ENCODE results near the gene CD27. TPM values are rescaled to one million over a fixed set of nuclear protein-coding genes. Genes with fewer than 3 reads are reported as not detected.
A peak's percentile ranks its signal among the peaks of the same experiment; 100 is the strongest.
"Not testable (repeated sequence)": the region's sequence is repeated elsewhere in the genome, so short reads cannot be mapped to it uniquely, and the experiment has no call there.

CD27 gene
- total RNA-seq, 2 donors from 2014 or later = 21.1 to 42.1 TPM

DNA sequence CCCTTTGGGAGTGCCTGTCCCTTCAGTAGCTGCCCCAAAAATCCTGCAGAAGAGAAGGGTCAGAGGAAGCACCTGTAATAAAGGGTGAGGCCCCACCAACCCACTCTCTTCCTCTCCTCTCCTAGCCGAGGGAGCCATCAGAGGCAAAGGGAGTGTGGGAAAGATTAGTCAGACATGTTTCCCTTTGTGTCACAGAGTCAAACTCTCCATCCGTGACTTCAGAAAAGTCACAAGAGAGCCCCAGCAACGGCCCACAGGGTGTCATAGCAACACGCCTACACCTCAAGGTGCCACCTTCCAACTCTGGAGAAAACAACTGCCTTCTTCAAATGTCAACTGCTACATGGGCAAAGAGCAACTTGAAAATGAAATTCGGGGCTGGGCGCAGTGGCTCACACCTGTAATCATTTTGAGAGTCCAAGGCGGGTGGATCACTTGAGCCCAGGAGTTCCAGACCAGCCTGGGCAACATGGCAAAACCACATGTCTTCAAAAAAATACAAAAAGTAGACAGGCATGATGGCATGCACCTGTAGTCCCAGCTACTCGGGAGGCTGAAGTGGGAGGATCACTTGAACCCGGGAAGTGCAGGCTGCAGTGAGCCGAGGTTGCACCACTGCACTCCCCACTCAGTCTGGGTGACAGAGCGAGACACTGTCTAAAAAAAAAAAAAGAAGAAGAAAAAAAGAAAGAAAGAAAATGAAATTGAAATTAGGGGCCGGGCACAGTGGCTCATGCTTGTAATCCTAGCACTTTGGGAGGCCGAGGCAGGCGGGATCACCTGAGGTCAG lies 17.7 kb upstream of the CD27 start:
- Mint-ChIP-seq H3K27ac (peak overlapping the region; percentile 99), H3K9me3 (no peaks in the 10 kb centered on the region), H3K4me3 (peak overlapping the region; percentile 85), H3K36me3 (ENCODE audit: low read depth) (peaks cover 8% of the 10 kb centered on the region), H3K27me3 (no peaks in the 10 kb centered on the region), H3K4me1 (peaks cover 36% of the 10 kb centered on the region)
- peak; percentile 86 for ATAC-seq (replicated peaks)

DNA sequence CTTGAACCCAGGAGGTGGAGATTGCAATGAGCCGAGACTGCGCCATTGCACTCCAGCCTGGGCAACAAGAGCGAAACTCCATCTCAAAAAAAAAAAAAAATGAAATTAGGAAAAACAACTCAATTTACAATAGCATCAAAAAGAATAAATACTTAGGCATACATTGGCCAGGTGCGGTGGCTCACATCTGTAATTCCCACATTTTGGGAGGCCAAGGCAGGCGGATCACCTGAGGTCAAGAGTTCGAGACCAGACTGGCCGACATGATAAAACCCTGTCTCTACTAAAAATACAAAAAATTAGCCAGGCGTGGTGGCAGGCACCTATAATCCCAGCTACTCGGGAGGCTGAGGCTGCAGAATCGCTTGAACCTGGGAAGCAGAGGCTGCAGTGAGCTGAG lies 17.0 kb upstream of the CD27 start:
- Mint-ChIP-seq H3K4me3 (peak overlapping the region; percentile 85), H3K4me1 (peaks cover 36% of the 10 kb centered on the region), H3K27ac (peak overlapping the region; percentile 99)
- not testable (repeated sequence) for H3K36me3 Mint-ChIP-seq (ENCODE audit: low read depth); ATAC-seq (replicated peaks); H3K9me3 Mint-ChIP-seq; H3K27me3 Mint-ChIP-seq

DNA sequence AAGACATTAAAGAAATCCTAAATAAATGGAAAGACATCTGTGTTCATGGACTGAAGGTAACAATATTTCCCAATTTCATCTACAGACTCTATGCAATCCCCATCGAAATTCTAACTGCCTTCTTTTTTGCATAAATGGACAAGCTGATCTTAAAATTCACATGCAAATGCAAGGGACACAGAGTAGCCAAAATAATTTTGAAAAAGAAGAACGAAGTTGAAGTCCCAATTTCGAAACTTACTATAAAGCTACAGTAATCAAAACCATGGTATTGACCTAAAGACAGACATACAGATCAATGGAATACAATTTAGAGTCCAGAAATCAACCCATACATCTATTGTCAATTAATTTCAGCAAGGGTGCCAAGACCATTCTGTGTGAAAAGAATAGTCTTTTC lies 16.4 kb upstream of the CD27 start:
- H3K4me1 Mint-ChIP-seq = peaks cover 34% of the 10 kb centered on the region
- H3K36me3 Mint-ChIP-seq (ENCODE audit: low read depth) = peaks cover 8% of the 10 kb centered on the region
- no peak for ATAC-seq (replicated peaks)
- H3K9me3 Mint-ChIP-seq = no peaks in the 10 kb centered on the region
- peak overlapping the region; percentile 85 for H3K4me3 Mint-ChIP-seq
- peak overlapping the region; percentile 99 for H3K27ac Mint-ChIP-seq
- H3K27me3 Mint-ChIP-seq = no peaks in the 10 kb centered on the region

DNA sequence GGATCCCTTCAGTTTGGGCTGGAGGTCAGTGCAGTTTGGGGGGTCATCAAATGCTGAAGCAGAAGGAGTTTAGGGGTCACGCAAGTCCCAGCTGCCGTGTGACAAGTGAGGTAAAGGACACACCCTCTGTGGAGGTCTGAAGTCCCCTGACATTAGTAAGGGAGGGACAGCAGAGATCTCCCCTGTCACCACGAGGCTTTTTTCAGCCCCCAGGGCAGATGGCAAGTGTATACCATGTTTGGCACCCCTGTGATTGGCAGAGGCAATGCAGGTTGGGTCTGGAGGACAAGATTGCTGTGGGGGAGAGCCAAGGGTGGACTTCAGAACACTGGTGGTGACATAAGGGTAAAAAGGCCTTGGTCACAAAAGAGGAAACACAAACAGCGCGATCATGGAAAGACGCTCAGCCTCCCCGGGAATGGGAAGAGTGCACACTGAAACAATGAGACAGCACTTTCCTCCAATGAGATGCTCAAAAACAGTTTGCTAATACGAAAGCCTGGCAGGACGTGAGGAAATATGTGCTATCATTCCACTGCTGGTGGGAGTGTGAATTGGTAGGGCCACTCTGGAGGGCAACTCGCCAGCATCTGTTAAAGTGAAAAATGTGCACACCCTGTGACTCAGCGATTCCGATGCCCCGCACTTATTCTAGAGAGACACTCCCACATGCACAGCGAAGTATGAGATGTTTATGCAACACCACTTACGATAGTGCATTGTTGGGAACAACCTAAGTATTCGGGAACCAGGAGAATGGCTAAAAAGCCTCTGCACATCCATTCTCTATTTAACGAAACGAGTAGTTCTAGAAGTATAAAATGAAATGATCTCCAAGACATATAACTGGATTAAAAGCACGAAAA lies 14.4 kb upstream of the CD27 start:
- H3K27ac Mint-ChIP-seq = peak overlapping the region; percentile 84
- H3K27me3 Mint-ChIP-seq = no peaks in the 10 kb centered on the region
- peak overlapping the region; percentile 64 for H3K4me3 Mint-ChIP-seq
- no peaks in the 10 kb centered on the region for H3K9me3 Mint-ChIP-seq
- peaks cover 34% of the 10 kb centered on the region for H3K4me1 Mint-ChIP-seq
- H3K36me3 Mint-ChIP-seq (ENCODE audit: low read depth) = peaks cover 8% of the 10 kb centered on the region
- ATAC-seq (replicated peaks) = no peak

DNA sequence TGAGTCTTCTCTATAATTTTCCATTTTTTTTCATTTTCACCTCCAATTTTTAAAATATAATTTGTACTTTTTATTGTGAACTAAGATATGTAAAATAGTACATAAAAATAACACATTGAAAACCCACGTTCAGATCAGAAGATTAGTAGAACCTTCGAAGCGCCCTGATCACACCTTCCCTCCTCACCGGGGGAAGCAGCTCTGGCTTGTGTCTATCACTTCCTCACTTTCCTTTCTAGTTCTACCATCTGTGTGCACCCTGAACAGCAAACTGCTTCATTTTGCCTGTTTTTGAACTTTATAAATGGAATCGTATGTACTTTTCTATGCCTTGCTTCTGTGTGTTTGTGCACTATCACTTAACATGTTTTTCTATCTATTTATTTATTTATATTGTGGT lies 11.8 kb upstream of the CD27 start:
- Mint-ChIP-seq H3K27me3 (no peaks in the 10 kb centered on the region), H3K36me3 (ENCODE audit: low read depth) (no peaks in the 10 kb centered on the region), H3K4me3 (no peak overlapping the region), H3K4me1 (peaks cover 19% of the 10 kb centered on the region), H3K9me3 (no peaks in the 10 kb centered on the region), H3K27ac (peak overlapping the region; percentile 62)
- no peak for ATAC-seq (replicated peaks)

DNA sequence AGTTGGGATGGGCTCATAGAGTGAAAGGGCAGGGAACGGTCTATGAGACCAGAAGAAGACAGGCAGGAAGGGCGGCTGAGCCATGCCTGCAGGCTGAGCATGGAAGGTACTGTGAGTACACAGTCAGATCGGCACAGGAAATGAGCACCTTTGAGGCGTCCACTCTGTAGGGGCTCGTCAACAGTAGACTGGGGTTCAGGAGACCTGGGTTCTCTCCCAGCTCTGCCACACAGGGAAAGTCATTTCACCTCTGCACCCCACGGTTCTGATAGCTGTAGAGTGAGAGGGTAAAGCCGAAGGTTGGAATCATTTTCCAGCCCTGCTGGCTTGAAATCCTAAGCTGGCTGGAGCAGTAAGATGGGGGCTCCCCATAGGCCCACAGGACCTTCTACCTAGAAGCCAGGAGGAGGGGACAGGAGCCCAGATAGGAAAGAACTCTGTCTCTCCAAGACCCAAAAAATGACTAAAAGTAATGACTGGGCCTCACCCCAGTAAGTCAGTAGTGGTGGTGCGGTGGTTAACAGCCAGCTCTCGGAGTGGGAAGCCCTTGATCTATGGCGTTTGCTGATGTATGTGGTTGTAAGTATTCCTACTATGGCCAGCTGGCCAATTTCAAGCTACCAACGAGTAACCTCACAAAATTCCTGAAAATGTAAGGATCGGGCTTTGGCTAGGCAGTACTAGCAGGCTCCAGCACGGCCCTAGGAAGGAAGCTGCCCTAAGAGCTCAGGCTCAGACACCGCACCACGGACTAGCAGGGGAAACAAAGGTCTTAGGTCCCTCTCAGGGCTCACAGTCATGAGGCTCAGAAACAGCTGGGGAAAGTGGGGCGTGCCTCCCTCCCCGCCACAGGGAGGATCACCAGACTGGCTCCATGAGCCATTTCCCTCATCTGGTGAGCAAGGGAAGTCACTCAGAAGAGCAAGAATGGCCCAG lies 10.3 kb upstream of the CD27 start:
- Mint-ChIP-seq H3K27me3 (no peaks in the 10 kb centered on the region), H3K36me3 (ENCODE audit: low read depth) (no peaks in the 10 kb centered on the region), H3K4me3 (peak overlapping the region; percentile 61), H3K27ac (peak overlapping the region; percentile 62), H3K9me3 (no peaks in the 10 kb centered on the region), H3K4me1 (peaks cover 23% of the 10 kb centered on the region)
- ATAC-seq (replicated peaks) = peak; percentile 84

DNA sequence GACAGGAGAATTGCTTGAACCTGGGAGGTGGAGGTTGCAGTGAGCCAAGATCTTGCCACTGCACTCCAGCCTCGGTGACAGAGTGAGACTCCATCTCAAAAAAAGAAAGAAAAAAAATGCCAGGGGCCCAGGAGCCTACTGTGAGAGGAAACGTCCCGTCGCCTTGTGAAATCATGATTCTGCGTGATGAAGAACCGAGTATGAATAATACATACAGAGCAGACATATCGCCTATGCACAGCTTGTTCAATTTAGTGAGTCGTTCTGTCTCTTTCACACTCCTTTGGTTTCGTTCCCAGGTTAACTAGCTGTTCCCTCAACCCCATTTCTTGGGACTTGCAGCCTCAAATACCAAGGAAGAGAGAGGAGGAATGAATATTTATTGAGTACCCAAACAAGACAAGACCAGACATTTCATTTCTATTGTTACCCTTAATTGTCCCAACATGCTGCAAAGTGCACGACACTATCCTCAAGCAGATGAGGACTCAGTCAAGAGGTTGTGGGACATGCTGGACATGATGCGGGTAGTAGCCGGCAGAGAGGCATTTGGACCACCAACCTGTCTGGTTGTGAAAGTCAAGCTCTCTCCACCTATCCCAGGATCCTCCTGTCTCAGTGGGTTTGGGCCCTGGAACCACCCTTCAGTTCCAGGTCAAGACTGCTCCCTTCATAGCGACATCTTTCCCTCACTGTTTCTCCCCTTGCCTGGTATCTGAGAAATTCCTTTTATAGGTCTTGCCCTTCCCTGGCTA lies 8.6 kb upstream of the CD27 start:
- Mint-ChIP-seq H3K4me1 (peaks cover 11% of the 10 kb centered on the region), H3K36me3 (ENCODE audit: low read depth) (no peaks in the 10 kb centered on the region), H3K4me3 (no peak overlapping the region), H3K27ac (no peak overlapping the region), H3K27me3 (no peaks in the 10 kb centered on the region), H3K9me3 (no peaks in the 10 kb centered on the region)
- no peak for ATAC-seq (replicated peaks)

DNA sequence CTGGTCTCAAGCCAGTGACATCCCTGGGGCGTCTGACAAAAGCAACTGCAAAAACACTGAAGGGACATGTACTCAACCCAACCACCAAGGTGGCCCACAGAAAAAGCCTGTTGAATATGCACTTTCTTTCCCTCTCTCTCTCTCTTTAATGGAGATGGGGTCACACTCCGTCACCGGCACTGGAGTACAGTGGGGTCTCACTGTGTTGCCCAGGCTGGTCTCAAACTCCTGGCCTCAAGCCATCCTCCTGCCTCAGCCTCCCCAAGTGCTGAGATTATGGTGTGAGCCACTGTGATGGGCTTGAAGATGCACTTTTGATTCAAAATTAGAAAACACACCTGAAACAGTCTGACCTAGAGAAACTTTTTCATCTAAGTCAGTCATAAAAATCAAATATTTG lies 7.2 kb upstream of the CD27 start:
- no peak overlapping the region for H3K27ac Mint-ChIP-seq
- H3K27me3 Mint-ChIP-seq = no peaks in the 10 kb centered on the region
- no peak overlapping the region for H3K4me3 Mint-ChIP-seq

DNA sequence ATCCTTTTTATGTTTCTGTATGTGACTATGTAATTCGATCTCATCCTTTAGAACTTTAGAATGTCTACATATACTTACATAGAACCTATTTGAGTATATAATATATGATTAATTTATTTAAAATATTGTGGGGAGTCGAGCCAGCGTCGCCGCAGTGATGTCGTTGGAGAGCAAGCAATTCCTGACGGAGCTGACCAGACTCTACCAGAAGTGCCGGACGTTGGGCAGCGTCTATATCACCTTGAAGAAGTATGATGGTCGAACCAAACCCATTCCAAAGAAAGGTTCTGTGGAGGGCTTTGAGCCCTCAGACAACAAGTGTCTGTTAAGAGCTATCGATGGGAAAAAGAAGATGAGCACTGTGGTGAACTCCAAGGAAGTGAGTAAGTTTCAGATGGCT lies 6.4 kb upstream of the CD27 start:
- no peak overlapping the region for H3K27ac Mint-ChIP-seq
- H3K4me3 Mint-ChIP-seq = no peak overlapping the region
- ATAC-seq (replicated peaks) = peak; percentile 27
- peaks cover 1% of the 10 kb centered on the region for H3K36me3 Mint-ChIP-seq (ENCODE audit: low read depth)
- no peaks in the 10 kb centered on the region for H3K27me3 Mint-ChIP-seq
- H3K9me3 Mint-ChIP-seq = no peaks in the 10 kb centered on the region
- H3K4me1 Mint-ChIP-seq = peaks cover 12% of the 10 kb centered on the region

More for the DNA sequence above, 7.2 kb upstream of the CD27 start:
- H3K4me1 Mint-ChIP-seq = peaks cover 11% of the 10 kb centered on the region
- no peaks in the 10 kb centered on the region for H3K36me3 Mint-ChIP-seq (ENCODE audit: low read depth)
- no peak for ATAC-seq (replicated peaks)
- H3K9me3 Mint-ChIP-seq = no peaks in the 10 kb centered on the region

DNA sequence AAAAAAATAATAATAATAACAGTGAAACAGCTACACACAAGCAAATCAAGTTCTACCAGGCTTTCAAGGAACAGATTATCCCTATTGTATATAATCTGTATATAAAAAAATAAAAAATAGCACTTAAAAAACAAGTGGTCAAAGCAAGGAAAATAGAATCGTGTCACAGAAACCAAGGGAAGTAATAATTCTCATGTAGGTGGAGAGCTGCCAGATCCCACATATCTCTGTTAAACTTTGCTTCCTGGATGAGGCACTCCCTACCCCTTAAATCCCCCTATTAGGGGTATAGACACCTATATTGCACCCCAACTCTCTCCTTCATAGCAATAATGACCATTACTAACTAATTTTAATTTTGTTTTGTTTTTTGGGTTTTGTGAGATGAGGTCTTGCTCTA lies 4.4 kb upstream of the CD27 start:
- Mint-ChIP-seq H3K27ac (no peak overlapping the region), H3K27me3 (no peaks in the 10 kb centered on the region), H3K36me3 (ENCODE audit: low read depth) (peaks cover 18% of the 10 kb centered on the region), H3K9me3 (no peaks in the 10 kb centered on the region), H3K4me1 (peaks cover 20% of the 10 kb centered on the region), H3K4me3 (no peak overlapping the region)
- ATAC-seq (replicated peaks) = no peak

DNA sequence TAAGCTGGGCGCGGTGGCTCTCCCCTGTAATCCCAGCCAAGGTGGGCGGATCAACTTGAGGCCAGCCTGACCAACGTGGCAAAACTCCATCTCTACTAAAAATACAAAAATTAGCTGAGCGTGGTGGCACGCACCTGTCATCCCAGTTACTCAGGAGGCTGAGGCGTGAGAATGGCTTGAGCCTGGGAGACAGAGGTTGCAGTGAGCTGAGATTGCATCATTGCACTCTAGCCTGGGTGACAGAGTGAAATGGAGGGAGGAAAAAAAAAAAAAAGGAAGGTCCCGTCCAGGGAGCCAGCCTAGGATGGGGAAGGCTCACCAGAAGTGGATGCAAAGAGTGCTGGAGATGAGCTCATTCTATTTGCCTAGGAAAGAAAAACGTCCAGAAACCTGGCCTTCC lies 1.9 kb upstream of the CD27 start:
- H3K4me1 Mint-ChIP-seq = peaks cover 24% of the 10 kb centered on the region
- H3K27ac Mint-ChIP-seq = peak overlapping the region; percentile 80
- peaks cover 43% of the 10 kb centered on the region for H3K36me3 Mint-ChIP-seq (ENCODE audit: low read depth)
- H3K4me3 Mint-ChIP-seq = peak overlapping the region; percentile 96
- ATAC-seq (replicated peaks) = no peak
- H3K27me3 Mint-ChIP-seq = no peaks in the 10 kb centered on the region
- H3K9me3 Mint-ChIP-seq = no peaks in the 10 kb centered on the region

DNA sequence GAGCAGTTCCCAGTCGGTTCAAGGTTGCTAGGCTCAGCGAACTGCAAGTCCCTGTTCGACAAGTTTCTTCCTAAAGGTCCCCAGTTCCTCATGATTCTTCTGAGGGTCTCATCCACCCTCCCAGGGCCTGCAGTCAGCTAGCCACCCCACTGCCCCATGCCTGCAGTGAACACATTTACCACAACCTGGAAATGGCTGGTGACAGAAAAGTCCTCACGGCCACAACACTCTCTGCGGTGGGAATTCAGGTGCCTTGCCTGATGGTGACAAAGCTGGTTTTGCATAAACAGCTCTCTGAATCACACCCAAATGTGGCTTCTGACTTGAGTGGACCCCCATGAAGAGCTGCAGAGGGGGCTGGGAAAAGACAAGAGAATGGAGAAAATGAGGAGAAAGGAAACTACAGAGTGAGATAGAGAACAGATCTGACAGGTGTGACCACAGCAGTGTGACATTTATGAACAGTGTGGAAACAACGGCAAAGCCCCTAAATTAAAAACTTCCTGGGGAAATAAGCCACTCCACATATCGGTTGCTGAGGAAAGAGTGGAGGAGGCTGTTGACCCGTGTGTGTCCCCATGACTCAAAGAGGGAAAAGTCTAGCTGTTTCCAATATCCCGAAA lies 1.3 kb upstream of the CD27 start:
- H3K27me3 Mint-ChIP-seq = no peaks in the 10 kb centered on the region
- ATAC-seq (replicated peaks) = peak; percentile 76
- H3K4me3 Mint-ChIP-seq = peak overlapping the region; percentile 96
- H3K27ac Mint-ChIP-seq = peak overlapping the region; percentile 80
- H3K4me1 Mint-ChIP-seq = peaks cover 28% of the 10 kb centered on the region
- H3K9me3 Mint-ChIP-seq = no peaks in the 10 kb centered on the region
- peaks cover 49% of the 10 kb centered on the region for H3K36me3 Mint-ChIP-seq (ENCODE audit: low read depth)

DNA sequence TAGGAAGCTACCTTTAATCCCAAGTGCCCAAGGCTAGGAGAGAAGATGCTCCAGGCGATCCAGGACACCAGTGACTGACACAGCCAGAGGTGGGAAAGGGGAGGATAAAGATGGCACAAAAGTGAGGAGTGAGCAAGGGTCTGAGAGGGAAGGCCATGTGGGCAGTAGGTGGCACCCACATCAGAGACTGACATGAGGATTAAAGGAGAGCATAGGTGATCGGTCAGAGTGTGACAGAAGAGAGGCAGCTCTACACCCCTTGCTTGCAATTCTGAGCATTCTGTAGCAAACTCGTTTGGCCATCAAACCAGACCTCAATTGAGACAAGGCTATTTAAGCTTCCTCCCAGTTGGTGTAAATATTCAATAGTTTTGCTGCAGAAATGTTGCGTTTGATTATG lies 724 bp upstream of the CD27 start:
- ATAC-seq (replicated peaks) = peak; percentile 34

More for the DNA sequence above, 724 bp upstream of the CD27 start:
- H3K4me3 Mint-ChIP-seq = peak overlapping the region; percentile 96
- H3K4me1 Mint-ChIP-seq = peaks cover 26% of the 10 kb centered on the region
- no peaks in the 10 kb centered on the region for H3K27me3 Mint-ChIP-seq
- peaks cover 49% of the 10 kb centered on the region for H3K36me3 Mint-ChIP-seq (ENCODE audit: low read depth)
- H3K27ac Mint-ChIP-seq = peak overlapping the region; percentile 80
- H3K9me3 Mint-ChIP-seq = no peaks in the 10 kb centered on the region

All from activated T-helper 17 cell treated with anti-CD3 and anti-CD28 coated beads, Interleukin-2, amount 50 U/mL, for 72 hours (primary cell).